Upper lobe of left lung (tissue), 6 donors: ENCODE results near the gene NT5DC4. TPM values are rescaled to one million over a fixed set of nuclear protein-coding genes. Genes with fewer than 3 reads are reported as not detected.

ENCODE experiments used
- ATAC-seq, 2 donors: fragments of 200-7000 bp; cut with Tn5 transposase; one replicate each; pipeline ENCODE4 v1.9.1; 2022; ENCODE audit warnings: mild to moderate bottlenecking in 2 of 2, moderate library complexity in 2 of 2; ENCODE audit not compliant: low FRiP score in 2 of 2
- DNase-seq, 2 donors: peaks; one replicate each; pipeline ENCODE4 v3.0.0-alpha.2; 2019 to 2020
- H3K27ac ChIP-seq, 4 donors: fragments of 200-600 bp; sonication (generic); one replicate each; pipeline ENCODE4 v1.5.1; 2016 to 2019
- H3K27me3 ChIP-seq, 4 donors: fragments of 200-600 bp; sonication (generic); one replicate each; pipeline ENCODE4 v1.5.1; 2017 to 2019
- H3K36me3 ChIP-seq, 4 donors: fragments of 200-600 bp; sonication (generic); one replicate each; pipeline ENCODE4 v1.5.1; 2016 to 2019
- H3K4me1 ChIP-seq, 4 donors: fragments of 200-600 bp; sonication (generic); one replicate each; pipeline ENCODE4 v1.5.1; 2018 to 2019
- H3K4me3 ChIP-seq, 4 donors: fragments of 200-600 bp; sonication (generic); one replicate each; pipeline ENCODE4 v1.5.1; 2017 to 2019; ENCODE audit warnings: mild to moderate bottlenecking in 2 of 4, moderate library complexity in 1 of 4
- H3K9me3 ChIP-seq, 4 donors: fragments of 200-600 bp; sonication (generic); one replicate each; pipeline ENCODE4 v1.5.1; 2018 to 2019
- EP300 ChIP-seq, 4 donors: sonication (generic); formaldehyde crosslinking; IDR thresholded peaks; one replicate each; pipeline ENCODE4 v1.5.1; 2017; ENCODE audit warnings: antibody characterized with exemption in 4 of 4, control low read depth in 2 of 4
- POLR2A ChIP-seq, 4 donors: fragments of 450-650 bp; IDR thresholded peaks; one replicate each; pipeline ENCODE4 v1.5.1; 2016 to 2017; ENCODE audit warnings: antibody characterized with exemption in 4 of 4, mild to moderate bottlenecking in 2 of 4
- POLR2AphosphoS5 ChIP-seq, 2 donors: sonication (generic); formaldehyde crosslinking; IDR thresholded peaks; one replicate each; pipeline ENCODE4 v1.5.1; 2017; ENCODE audit warnings: antibody characterized with exemption in 2 of 2
- WGBS, 2 donors: methylation state at CpG; one replicate each; pipeline ENCODE4 v1.1.5; 2017 to 2018; 5-methylcytosine and 5-hydroxymethylcytosine counted together
- total RNA-seq, 6 donors: library from RNA; depleted of rRNA in 4 of 6; stranded (reverse); fragments of >200 nt in 4 of 6; gene quantifications; one replicate each; pipeline versions ENCODE4 v1.1.0 to v1.2.1, GENCODE V29; 2016 to 2021
- TF ChIP-seq, protein P1 (sequence below), 6 experiments: fragments of 450-650 bp in 4 of 6; fragments of 200-600 bp in 2 of 6; sonication (generic) in 2 of 6; IDR thresholded peaks; one replicate each; pipeline ENCODE4 v1.5.1; 2016 to 2019; ENCODE audit warnings: antibody characterized with exemption in 6 of 6
- donor health status: DM: no; HTN: no; CAD: no; lungs with moderate emphysema.
- donor health status: DM: no; HTN: yes; CAD: no; lungs with severe emphysema.

The NT5DC4 gene
- total RNA-seq, 6 donors from 2014 or later, result 0.55 to 5.2 (median 1.0) TPM; not detected in 2

DNA sequence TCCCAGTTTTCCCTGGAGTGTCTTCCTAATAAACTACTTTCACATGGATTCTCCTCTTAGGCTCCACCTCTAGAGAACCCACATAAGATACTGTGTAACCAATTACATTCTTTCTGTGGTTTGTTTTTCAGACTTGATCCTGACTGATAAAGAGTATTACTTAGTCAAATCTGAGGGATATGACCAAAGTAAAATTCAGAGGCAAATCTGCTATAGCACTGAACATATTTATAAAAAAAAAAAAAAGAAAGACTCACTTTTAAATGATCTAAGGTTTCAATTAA is 29.7 kb downstream of the NT5DC4 start:
- Histone ChIP-seq H3K9me3 (no peaks in the 10 kb centered on the region), H3K27ac (no peak overlapping the region), H3K4me3 (no peak overlapping the region), H3K36me3 (no peaks in the 10 kb centered on the region), H3K4me1 (peaks cover 0 to 4% (median 0%) of the 10 kb centered on the region in 4 donors), H3K27me3 (no peaks in the 10 kb centered on the region)
- DNase-seq (no peak), ATAC-seq (no peak)
- TF ChIP-seq POLR2AphosphoS5 (IDR thresholded peaks at IDR 0.05) (no peak), POLR2A (IDR thresholded peaks at IDR 0.05) (no peak), EP300 (IDR thresholded peaks at IDR 0.05) (no peak)
- TF ChIP-seq, protein P1, sequence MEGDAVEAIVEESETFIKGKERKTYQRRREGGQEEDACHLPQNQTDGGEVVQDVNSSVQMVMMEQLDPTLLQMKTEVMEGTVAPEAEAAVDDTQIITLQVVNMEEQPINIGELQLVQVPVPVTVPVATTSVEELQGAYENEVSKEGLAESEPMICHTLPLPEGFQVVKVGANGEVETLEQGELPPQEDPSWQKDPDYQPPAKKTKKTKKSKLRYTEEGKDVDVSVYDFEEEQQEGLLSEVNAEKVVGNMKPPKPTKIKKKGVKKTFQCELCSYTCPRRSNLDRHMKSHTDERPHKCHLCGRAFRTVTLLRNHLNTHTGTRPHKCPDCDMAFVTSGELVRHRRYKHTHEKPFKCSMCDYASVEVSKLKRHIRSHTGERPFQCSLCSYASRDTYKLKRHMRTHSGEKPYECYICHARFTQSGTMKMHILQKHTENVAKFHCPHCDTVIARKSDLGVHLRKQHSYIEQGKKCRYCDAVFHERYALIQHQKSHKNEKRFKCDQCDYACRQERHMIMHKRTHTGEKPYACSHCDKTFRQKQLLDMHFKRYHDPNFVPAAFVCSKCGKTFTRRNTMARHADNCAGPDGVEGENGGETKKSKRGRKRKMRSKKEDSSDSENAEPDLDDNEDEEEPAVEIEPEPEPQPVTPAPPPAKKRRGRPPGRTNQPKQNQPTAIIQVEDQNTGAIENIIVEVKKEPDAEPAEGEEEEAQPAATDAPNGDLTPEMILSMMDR (IDR thresholded peaks at IDR 0.05), result no peak

DNA sequence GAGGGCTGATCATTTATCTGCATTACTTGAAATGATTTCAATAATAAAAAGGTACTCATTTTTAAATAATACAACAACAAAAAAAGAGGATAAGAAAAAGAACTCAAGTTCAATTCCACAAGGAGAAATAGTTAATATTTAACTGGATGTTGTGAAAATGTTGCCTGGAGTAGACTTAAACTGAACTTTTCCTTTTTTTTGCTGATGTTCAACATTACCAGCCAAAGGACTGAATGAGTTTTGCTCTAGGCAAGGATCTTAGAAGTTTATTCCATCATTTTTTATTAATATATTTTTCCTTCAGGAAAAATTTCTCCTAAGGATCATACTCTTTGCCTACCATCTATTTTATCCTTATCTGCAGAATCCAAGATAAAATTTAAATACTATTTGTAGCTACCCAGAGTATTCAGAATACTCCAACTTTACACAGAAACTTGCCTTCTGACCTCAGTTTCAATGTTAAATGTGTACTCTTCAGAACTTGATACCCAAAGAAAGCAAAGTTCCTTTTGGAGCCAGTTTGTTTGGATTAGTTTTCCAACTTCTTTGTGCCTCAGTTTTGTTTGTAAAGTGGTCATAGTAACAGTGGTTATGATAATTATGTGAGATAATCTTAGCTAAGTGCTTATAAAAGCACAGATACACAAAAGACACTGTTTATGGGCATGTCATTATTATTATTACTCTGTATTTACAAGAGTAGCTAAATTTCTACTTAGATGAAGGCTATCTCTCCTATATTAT is 30.8 kb downstream of the NT5DC4 start:
- no peak for ATAC-seq
- Histone ChIP-seq H3K27ac (no peak overlapping the region), H3K4me1 (peaks cover 0 to 4% (median 0%) of the 10 kb centered on the region in 4 donors), H3K9me3 (no peaks in the 10 kb centered on the region), H3K27me3 (no peaks in the 10 kb centered on the region), H3K36me3 (no peaks in the 10 kb centered on the region), H3K4me3 (no peak overlapping the region)
- DNase-seq, result no peak
- TF ChIP-seq, protein P1 (IDR thresholded peaks at IDR 0.05), result no peak
- TF ChIP-seq POLR2AphosphoS5 (IDR thresholded peaks at IDR 0.05), result no peak
- TF ChIP-seq POLR2A (IDR thresholded peaks at IDR 0.05), result no peak
- no peak for TF ChIP-seq EP300 (IDR thresholded peaks at IDR 0.05)

DNA sequence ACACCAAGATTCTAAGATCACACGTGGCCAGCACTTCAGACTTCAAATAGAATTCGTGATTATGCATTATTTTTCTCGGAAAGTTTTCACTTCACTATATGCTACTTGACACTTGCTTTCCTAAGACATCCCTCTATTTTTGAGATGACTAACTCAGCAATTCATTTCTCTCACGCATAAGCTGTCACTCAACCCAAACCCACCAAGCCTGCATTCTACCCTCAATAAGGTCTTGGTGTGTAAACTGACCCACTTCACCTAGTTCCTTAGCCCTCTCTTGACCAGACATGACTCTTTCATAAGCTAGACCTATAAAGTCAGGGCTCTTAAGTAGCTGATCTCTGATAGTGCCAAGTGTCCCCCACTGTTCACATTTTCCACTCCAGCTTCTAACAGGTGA is 31.8 kb downstream of the NT5DC4 start:
- TF ChIP-seq, protein P1 (IDR thresholded peaks at IDR 0.05), result no peak
- no peak for TF ChIP-seq POLR2AphosphoS5 (IDR thresholded peaks at IDR 0.05)
- no peak for TF ChIP-seq EP300 (IDR thresholded peaks at IDR 0.05)
- no peak for TF ChIP-seq POLR2A (IDR thresholded peaks at IDR 0.05)
- no peak for DNase-seq
- Histone ChIP-seq H3K36me3 (no peaks in the 10 kb centered on the region), H3K4me3 (no peak overlapping the region), H3K4me1 (peaks cover 0 to 4% (median 0%) of the 10 kb centered on the region in 4 donors), H3K27ac (no peak overlapping the region), H3K27me3 (no peaks in the 10 kb centered on the region), H3K9me3 (no peaks in the 10 kb centered on the region)
- WGBS, 2 donors, result 76 to 88% methylated on average over 4 of the region's 4 CpGs
- no peak for ATAC-seq

DNA sequence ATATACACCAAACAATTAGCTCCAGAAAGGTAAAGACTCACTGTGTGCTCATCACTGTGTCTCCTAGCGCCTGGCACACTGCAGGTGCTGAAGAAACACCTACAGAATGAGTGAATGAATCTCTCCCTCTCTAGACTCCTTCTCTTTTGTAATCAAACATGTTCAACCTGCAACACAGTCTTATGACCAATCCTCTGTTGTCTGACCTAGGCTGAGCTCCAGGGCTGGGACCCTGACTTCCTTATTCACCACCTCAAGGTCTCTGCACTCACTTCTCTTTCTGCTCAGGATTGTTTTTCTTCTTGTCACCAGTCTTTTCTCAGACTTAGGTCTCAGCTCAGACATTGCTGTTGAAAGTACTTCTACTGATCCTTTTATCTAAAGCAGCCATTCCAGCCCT is 33.7 kb downstream of the NT5DC4 start:
- DNase-seq, result peak in 1 of 2 donors; percentile 54
- Histone ChIP-seq H3K9me3 (no peaks in the 10 kb centered on the region), H3K27ac (peak overlapping the region in 1 of 4 donors; percentile 48), H3K36me3 (no peaks in the 10 kb centered on the region), H3K4me3 (no peak overlapping the region), H3K4me1 (peaks cover 0 to 4% (median 0%) of the 10 kb centered on the region in 4 donors), H3K27me3 (no peaks in the 10 kb centered on the region)
- 85 to 100% methylated on average over 1 of the region's 1 CpG for WGBS, 2 donors
- TF ChIP-seq POLR2AphosphoS5 (IDR thresholded peaks at IDR 0.05) (no peak), EP300 (IDR thresholded peaks at IDR 0.05) (no peak), POLR2A (IDR thresholded peaks at IDR 0.05) (no peak)
- TF ChIP-seq, protein P1 (IDR thresholded peaks at IDR 0.05), result no peak
- peak; percentile 38 to 66 for ATAC-seq

DNA sequence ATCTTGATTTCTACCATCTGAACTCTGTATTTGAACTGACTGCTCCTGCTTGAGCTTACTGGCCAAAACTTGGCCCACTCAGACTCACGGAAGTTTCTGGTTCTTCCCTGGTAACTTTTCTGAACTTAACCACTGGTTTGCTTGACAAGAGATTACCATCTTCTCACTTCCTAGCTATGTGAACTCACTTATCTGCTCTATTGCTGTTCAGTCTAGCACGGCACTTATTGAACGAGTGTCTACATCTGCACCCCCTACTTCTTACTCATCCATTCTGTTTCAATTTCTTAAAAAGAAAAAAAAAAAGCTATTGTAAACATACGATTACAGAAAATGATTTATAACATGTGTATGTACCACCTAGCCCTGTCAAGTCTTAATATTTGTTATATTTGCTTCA is 34.6 kb downstream of the NT5DC4 start:
- Histone ChIP-seq H3K27ac (peak overlapping the region in 1 of 4 donors; percentile 48), H3K4me3 (no peak overlapping the region), H3K9me3 (no peaks in the 10 kb centered on the region), H3K27me3 (no peaks in the 10 kb centered on the region), H3K4me1 (no peaks in the 10 kb centered on the region), H3K36me3 (no peaks in the 10 kb centered on the region)
- TF ChIP-seq, protein P1 (IDR thresholded peaks at IDR 0.05), result no peak
- TF ChIP-seq POLR2A (IDR thresholded peaks at IDR 0.05) (no peak), POLR2AphosphoS5 (IDR thresholded peaks at IDR 0.05) (no peak), EP300 (IDR thresholded peaks at IDR 0.05) (no peak)
- DNase-seq (no peak), ATAC-seq (no peak)
- 85 to 90% methylated on average over 4 of the region's 4 CpGs for WGBS, 2 donors
